DMS79 treated with DMSO at 0.1 percent for 48 hours (cell line): ENCODE measurements around the gene TNS4.

Experiments used
- DNase-seq: peaks from one replicate; lab custom pipeline; 2025; lab: John Stamatoyannopoulos, UW

TNS4 gene

GRCh38 chr17:40535438-40535837, 34.0 kb upstream of the TNS4 start:
- no peak for DNase-seq

GRCh38 chr17:40534371-40535189, 33.2 kb upstream of the TNS4 start:
- DNase-seq: no peak

- DNase-seq: no peak
These were observed 32.5 kb upstream of the TNS4 start for GRCh38 chr17:40533896-40534295.

- DNase-seq: no peak
These were observed 31.3 kb upstream of the TNS4 start for GRCh38 chr17:40532520-40533253.

GRCh38 chr17:40531051-40531991, 29.9 kb upstream of the TNS4 start:
- DNase-seq: no peak

GRCh38 chr17:40530531-40530994, 29.1 kb upstream of the TNS4 start:
- DNase-seq: no peak

GRCh38 chr17:40529991-40530390, 28.6 kb upstream of the TNS4 start:
- DNase-seq: no peak

GRCh38 chr17:40528692-40529417, 27.4 kb upstream of the TNS4 start:
- DNase-seq: no peak

- no peak for DNase-seq
These were observed 25.2 kb upstream of the TNS4 start for GRCh38 chr17:40526668-40527067.

- no peak for DNase-seq
These were observed 23.9 kb upstream of the TNS4 start for GRCh38 chr17:40525294-40525693.

GRCh38 chr17:40524243-40524965, 23.0 kb upstream of the TNS4 start:
- no peak for DNase-seq

GRCh38 chr17:40522961-40523310, 21.5 kb upstream of the TNS4 start:
- no peak for DNase-seq

GRCh38 chr17:40522250-40522960, 21.0 kb upstream of the TNS4 start:
- DNase-seq: no peak

GRCh38 chr17:40520991-40521453, 19.6 kb upstream of the TNS4 start:
- DNase-seq: no peak

- no peak for DNase-seq
These were observed 17.8 kb upstream of the TNS4 start for GRCh38 chr17:40519089-40519775.

GRCh38 chr17:40518401-40519088, 17.1 kb upstream of the TNS4 start:
- DNase-seq: no peak

GRCh38 chr17:40517981-40518380, 16.6 kb upstream of the TNS4 start:
- DNase-seq: no peak

GRCh38 chr17:40517286-40517662, 15.9 kb upstream of the TNS4 start:
- DNase-seq: no peak
